SK-N-MC (cell line): ENCODE results near the gene FIS1.

Experiments
- DNase-seq: peaks from one replicate; pipeline ENCODE4 v3.0.0-alpha.2; 2011; ENCODE audit warnings: low read depth, low spot score
- H3K27ac ChIP-seq: fragments of 200-600 bp; sonication (generic); 2 replicates; pipeline ENCODE4 v1.5.1; 2016; ENCODE audit warnings: mixed run types
- H3K36me3 ChIP-seq: fragments of 200-600 bp; sonication (generic); 2 replicates; pipeline ENCODE4 v1.6.1; 2017; ENCODE audit warnings: antibody characterized with exemption, low read length, mixed read lengths; ENCODE audit not compliant: insufficient read depth
- H3K4me3 ChIP-seq: fragments of 200-600 bp; sonication (generic); 2 replicates; pipeline ENCODE4 v1.5.1; 2016
- H3K9ac ChIP-seq: fragments of 200-600 bp; sonication (generic); 2 replicates; pipeline ENCODE4 v1.8.0; 2017; ENCODE audit warnings: mixed run types, mixed read lengths; ENCODE audit not compliant: insufficient read length
- H3K9me3 ChIP-seq: fragments of 200-600 bp; sonication (generic); 2 replicates; pipeline ENCODE4 v1.6.1; 2017; ENCODE audit warnings: low read depth, mild to moderate bottlenecking, antibody characterized with exemption, low read length, moderate library complexity, mixed read lengths
- EZH2 ChIP-seq: fragments of 200-600 bp; sonication (generic); IDR thresholded peaks from one replicate; pipeline ENCODE4 v1.6.1; 2017; ENCODE audit warnings: antibody characterized with exemption
- FOXP2 ChIP-seq: optimal IDR thresholded peaks from 2 replicates; pipeline ENCODE3; 2011; ENCODE audit warnings: mild to moderate bottlenecking, moderate library complexity; ENCODE audit not compliant: insufficient read depth; ENCODE audit errors: extremely low read length, control extremely low read depth
- POLR2AphosphoS5 ChIP-seq: IDR thresholded peaks from 2 replicates; pipeline ENCODE4 v1.6.1; 2012; ENCODE audit warnings: mild to moderate bottlenecking, low read depth, low read length, borderline replicate concordance

FIS1 gene

DNA sequence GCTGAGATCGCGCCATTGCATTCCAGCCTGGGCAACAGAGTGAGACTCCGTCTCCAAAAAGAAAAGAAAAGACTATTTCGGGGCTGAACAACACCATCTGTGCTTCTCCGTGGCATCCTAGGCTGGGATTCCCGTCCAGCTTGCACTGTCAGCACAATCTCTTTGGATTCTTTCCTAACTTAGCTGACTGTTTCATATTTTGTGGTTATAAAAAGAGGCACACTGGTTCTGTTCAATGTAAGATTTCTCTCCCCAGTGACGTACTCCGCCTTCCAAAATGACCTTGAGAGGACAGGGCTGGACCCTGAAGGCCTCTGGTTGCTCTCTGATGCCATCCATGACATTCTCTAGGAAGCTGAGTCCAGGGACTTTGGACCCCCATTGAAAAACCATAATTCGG, 18.2 kb downstream of the FIS1 start:
- DNase-seq: no peak
- Histone ChIP-seq H3K4me3 (no peak overlapping the region; the same call in 1 of the 2 replicates), H3K27ac (peak overlapping the region; percentile 88), H3K9ac (peak overlapping the region; percentile 53), H3K9me3 (no peaks in the 10 kb centered on the region), H3K36me3 (peaks cover 5% of the 10 kb centered on the region; the same call in 1 of the 2 replicates)
- TF ChIP-seq POLR2AphosphoS5 (no peak), EZH2 (no peak), FOXP2 (no peak)

DNA sequence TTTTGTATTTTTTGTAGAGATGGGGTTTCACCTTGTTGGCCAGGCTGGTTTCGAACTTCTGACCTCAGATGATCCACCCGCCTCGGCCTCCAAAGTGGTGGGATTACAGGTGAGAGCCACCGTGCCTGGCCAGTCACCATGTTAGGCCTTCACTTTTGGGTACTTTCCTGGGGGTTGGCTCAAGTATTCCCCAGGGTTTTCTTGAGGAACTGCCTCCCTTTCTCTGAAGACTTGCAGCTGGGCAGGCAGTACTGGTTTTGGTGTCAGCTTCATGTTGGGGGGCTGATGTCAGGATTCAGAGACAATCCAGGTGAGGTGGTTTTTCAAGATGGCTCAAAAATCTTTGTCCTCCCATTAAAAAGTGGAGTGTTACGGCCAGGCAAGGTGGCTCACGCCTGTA, 19.2 kb downstream of the FIS1 start:
- Histone ChIP-seq H3K4me3 (no peak overlapping the region), H3K9ac (no peak overlapping the region), H3K27ac (no peak overlapping the region), H3K36me3 (peaks cover 5% of the 10 kb centered on the region; the same call in 1 of the 2 replicates), H3K9me3 (no peaks in the 10 kb centered on the region)
- no peak for TF ChIP-seq FOXP2
- no peak for TF ChIP-seq EZH2
- TF ChIP-seq POLR2AphosphoS5: no peak
- DNase-seq: no peak

DNA sequence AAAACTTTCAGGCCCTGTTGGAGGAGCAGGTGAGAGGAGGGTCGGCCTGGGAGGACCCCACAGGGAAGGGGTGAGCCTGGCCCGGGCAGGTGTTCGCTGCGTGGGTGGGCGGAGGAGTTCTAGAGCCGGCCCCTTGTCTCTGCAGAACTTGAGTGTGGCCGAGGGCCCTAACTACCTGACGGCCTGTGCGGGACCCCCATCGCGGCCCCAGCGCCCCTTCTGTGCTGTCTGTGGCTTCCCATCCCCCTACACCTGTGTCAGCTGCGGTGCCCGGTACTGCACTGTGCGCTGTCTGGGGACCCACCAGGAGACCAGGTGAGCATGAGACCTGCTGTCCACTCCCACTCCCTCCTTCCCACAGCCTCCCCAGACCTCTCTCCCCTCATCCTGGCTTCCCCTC, 21.4 kb downstream of the FIS1 start:
- Histone ChIP-seq H3K4me3 (no peak overlapping the region), H3K27ac (no peak overlapping the region), H3K36me3 (peaks cover 5% of the 10 kb centered on the region; the same call in 1 of the 2 replicates), H3K9ac (no peak overlapping the region), H3K9me3 (no peaks in the 10 kb centered on the region)
- TF ChIP-seq FOXP2 (no peak), POLR2AphosphoS5 (no peak), EZH2 (no peak)
- no peak for DNase-seq

DNA sequence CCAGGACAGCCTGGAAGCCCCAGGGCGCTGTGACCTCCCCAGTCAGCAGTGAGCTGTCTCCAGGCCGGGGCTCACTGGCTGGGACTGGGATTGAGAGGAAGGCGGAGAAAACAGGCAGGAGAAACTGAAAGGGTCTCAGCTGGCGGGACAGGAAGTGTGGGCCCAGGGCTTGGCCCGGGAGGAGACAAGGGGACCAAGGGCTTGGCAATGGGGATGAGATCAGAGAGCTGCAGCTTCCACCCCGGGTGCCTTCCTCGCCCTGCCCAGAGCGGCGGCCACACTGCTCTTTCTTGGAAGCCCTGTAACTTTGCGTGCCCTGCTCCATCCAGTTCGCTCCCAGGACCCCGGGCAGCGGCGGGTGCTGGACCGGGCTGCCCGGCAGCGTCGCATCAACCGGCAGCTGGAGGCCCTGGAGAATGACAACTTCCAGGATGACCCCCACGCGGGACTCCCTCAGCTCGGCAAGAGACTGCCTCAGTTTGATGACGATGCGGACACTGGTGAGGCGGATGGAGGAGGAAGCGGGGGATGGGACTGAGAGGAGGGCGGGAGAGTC, 22.5 kb downstream of the FIS1 start:
- Histone ChIP-seq H3K9ac (no peak overlapping the region), H3K36me3 (peaks cover 5% of the 10 kb centered on the region; the same call in 1 of the 2 replicates), H3K9me3 (no peaks in the 10 kb centered on the region), H3K27ac (no peak overlapping the region), H3K4me3 (no peak overlapping the region)
- no peak for TF ChIP-seq POLR2AphosphoS5
- no peak for TF ChIP-seq FOXP2
- no peak for TF ChIP-seq EZH2
- DNase-seq: no peak

DNA sequence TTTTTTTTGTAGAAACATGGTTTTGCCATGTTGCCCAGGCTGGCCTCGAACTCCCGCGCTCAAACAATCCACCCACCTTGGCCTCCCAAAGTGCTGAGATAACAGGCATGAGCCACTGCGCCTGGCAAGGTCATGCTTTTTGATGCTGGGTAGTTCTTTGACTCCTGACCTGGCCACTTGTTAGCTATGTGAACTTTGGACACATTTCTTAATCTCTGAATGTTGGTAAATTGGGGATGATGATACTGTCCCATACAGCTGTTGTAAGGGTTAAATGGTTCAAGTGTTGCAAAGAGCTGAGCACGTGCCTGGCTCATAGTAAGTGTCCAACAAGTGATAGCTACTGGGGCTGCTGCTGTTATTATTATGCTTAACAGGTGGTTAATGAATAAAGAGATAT, 24.6 kb downstream of the FIS1 start:
- Histone ChIP-seq H3K36me3 (peaks cover 5% of the 10 kb centered on the region; the same call in 1 of the 2 replicates), H3K9me3 (no peaks in the 10 kb centered on the region), H3K9ac (no peak overlapping the region), H3K27ac (no peak overlapping the region), H3K4me3 (no peak overlapping the region)
- DNase-seq: no peak
- TF ChIP-seq EZH2: no peak
- no peak for TF ChIP-seq FOXP2
- TF ChIP-seq POLR2AphosphoS5: no peak

DNA sequence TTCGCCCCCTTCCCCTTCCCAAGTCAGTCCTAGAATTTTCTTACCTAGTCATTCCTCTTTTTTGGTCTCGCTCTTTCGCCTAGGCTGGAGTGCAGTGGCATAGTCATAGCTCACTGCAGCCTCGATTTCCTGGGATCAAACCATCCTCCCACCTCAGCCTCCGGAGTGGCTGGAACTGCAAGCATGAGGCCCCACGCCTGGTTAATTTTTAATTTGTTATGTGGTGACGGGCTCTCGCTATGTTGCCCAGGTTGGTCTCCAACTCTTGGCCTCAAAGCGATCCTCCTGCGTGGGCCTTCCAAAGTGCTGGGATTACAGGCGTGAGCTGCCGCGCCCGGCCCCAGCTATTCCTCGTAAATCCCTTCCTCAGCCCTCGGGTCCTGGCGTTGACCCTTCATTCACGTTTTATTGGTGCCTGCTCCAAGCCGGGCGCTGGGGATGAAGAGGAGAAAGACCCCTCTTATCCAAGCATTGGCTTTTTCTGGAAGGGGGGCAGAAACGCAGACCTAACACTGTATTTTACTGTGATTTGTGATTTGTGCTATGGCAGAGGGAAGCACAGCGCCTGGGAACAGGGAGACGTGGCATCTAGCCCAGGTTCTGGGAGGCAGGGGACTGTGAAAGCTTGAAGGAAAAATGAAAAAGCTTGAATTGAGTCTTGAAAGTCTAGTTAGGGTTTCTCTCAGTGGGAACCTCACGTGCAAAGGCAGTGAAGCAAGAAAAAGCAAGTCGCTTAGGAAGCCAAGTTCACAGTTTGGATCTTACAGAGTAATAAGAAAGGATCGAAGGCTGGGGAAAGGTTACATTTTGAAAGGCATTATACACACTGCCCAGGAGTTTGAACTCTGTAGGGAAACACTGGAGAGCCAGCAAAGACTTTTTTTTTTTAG, 26.4 kb downstream of the FIS1 start:
- H3K9ac ChIP-seq: peak overlapping the region; percentile 86
- H3K27ac ChIP-seq: no peak overlapping the region
- DNase-seq: no peak
- H3K36me3 ChIP-seq: no peaks in the 10 kb centered on the region; the same call in 1 of the 2 replicates
- H3K9me3 ChIP-seq: no peaks in the 10 kb centered on the region
- TF ChIP-seq POLR2AphosphoS5 (no peak), EZH2 (no peak), FOXP2 (no peak)
- H3K4me3 ChIP-seq: peak overlapping the region; percentile 99

DNA sequence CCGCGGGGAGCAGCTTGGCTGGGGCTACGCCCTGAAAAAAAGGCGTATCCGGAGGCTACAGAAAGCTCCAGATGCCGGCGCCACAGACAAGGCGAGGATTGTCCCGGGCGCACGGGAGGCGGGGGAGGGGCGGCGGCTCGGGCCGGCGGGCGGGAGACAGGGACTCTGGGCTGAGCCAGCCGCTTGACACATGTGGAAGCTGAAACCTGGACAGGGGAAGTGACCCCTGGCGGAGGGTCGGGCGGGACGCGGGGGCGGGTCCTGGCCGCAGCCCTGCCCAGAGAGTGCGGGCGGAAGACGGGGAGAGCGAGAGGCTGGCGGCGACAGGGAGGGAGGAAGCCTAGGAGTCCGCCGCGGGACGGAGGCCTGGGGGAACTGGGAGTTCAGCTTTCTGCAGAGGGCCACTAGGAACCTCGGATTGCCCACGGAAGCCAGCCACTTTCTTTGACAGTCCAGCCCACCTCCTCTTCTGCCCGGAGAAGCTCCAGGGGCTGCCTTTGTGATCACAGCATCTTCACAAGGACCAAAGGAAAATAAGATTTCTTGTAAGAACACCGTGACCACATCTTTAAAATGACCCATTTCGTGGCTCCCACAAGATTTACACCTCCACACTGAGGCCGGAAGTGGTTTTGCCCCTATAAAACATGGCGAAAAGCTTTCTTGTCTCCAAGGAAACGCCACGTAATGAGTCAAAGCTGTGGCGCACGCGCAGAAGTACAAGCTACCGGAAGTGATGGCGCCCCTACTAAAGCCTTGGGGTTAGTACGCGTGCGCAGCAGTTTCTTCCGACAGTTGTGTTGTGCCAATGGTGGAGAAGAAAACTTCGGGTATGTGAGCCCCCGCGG, 27.3 kb downstream of the FIS1 start, which contains the start of the genes PLOD3 and ZNHIT1:
Gene PLOD3 (minus strand): TSS at position 194 of the 848 bp plus-strand sequence. CDS start 307 bp downstream, outside the sequence.
Gene ZNHIT1 (plus strand): TSS at position 778 of the 848 bp plus-strand sequence. CDS start 31 bp downstream, at position 809.
- Histone ChIP-seq H3K9ac (peak within 1 kb of the TSS; percentile 86), H3K9me3 (no peaks in the 10 kb centered on the region), H3K27ac (peak within 1 kb of the TSS; percentile 73), H3K36me3 (no peaks in the 10 kb centered on the region; the same call in 1 of the 2 replicates), H3K4me3 (peak within 1 kb of the TSS; percentile 99)
- DNase-seq: peak; percentile 97
- TF ChIP-seq POLR2AphosphoS5 (peak; percentile 54), FOXP2 (no peak), EZH2 (no peak)
